Upper lobe of right lung (tissue), 1 donor: Measurements from ENCODE around the gene PASD1. TPM values are rescaled to one million over a fixed set of nuclear protein-coding genes. Genes with fewer than 3 reads are reported as not detected.

ENCODE experiments used
- ATAC-seq: fragments of 200-7000 bp; cut with Tn5 transposase; one replicate; pipeline ENCODE4 v1.9.1; 2020; ENCODE audit warnings: mild to moderate bottlenecking, moderate library complexity
- DNase-seq: peaks from one replicate; pipeline ENCODE4 v3.0.0-alpha.2; 2020
- H3K27ac ChIP-seq: fragments of 200-600 bp; one replicate; pipeline ENCODE4 v1.8.0; 2022
- H3K27me3 ChIP-seq: fragments of 200-600 bp; one replicate; pipeline ENCODE4 v1.8.0; 2022; ENCODE audit warnings: mild to moderate bottlenecking
- H3K36me3 ChIP-seq: fragments of 200-600 bp; one replicate; pipeline ENCODE4 v1.8.0; 2022
- H3K4me1 ChIP-seq: fragments of 200-600 bp; one replicate; pipeline ENCODE4 v1.8.0; 2022
- H3K4me3 ChIP-seq: fragments of 200-600 bp; one replicate; pipeline ENCODE4 v1.8.0; 2022; ENCODE audit warnings: mild to moderate bottlenecking
- H3K9me3 ChIP-seq: fragments of 200-600 bp; one replicate; pipeline ENCODE4 v1.8.0; 2022
- CTCF ChIP-seq: fragments of 200-600 bp; IDR thresholded peaks from one replicate; pipeline ENCODE4 v1.8.0; 2022; ENCODE audit warnings: antibody characterized with exemption
- intact Hi-C: fragments of 100-400 bp; cut with DNase I; formaldehyde crosslinking; loops from one replicate; pipeline ENCODE4 v1.11.0; 2022
- total RNA-seq: library from RNA; stranded (reverse); fragmentation: NEBNext Ultra II Directional; extraction: Animal tissue kit (Norgen Biotek cat#: 25700); gene quantifications from one replicate; pipeline ENCODE4 v1.2.1, GENCODE V29; 2021
- donor health status: DM: no; HTN: yes; CAD: no; lungs with severe emphysema.

PASD1 gene
- total RNA-seq, 1 donor from 2014 or later: not detected

DNA sequence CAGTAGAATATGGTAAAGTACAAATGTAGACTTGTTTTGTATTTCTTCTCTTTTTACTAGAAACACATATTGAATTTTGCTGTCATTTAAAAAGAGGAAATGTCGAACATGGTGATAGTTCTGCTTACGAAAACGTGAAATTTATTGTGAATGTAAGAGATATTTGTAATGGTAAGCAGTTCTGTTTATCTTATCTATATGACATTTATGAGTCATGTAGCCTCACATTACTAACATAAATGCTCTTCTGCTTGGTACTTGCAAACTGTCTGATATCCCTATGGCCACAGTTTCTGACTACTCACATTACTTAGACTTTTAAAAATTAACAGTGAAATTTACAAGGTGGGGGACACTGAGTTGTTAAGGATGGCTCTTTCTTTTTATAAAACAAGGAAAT lies 57.9 kb downstream of the PASD1 start:
- H3K27ac ChIP-seq: no peak overlapping the region
- no peaks in the 10 kb centered on the region for H3K4me1 ChIP-seq
- H3K4me3 ChIP-seq: no peak overlapping the region
- H3K9me3 ChIP-seq: no peaks in the 10 kb centered on the region
- ATAC-seq (no peak), DNase-seq (no peak)
- H3K36me3 ChIP-seq: no peaks in the 10 kb centered on the region
- H3K27me3 ChIP-seq: no peaks in the 10 kb centered on the region
- intact Hi-C loops: no loop called here
- no peak for TF ChIP-seq CTCF

DNA sequence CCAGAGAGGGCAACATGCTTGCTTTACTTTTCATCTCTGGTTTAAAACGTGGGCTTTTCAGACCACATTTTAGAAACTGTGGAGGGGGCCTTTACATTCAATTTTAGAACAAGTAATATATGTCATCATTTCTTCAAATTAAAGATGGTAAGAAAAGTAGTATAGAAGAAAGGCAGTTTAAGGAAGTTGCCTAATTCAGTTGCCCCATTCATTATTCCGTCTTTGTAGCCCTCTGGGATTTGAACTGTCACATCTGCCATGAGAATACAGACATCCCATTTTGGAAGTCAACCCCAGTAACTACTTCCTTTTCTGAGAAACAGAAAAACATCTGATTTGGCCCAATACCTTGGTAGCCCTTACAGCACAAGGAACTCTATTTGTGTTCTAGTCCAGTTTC lies 61.2 kb downstream of the PASD1 start:
- Histone ChIP-seq H3K4me3 (no peak overlapping the region), H3K27ac (no peak overlapping the region), H3K27me3 (no peaks in the 10 kb centered on the region), H3K36me3 (no peaks in the 10 kb centered on the region), H3K9me3 (no peaks in the 10 kb centered on the region), H3K4me1 (no peaks in the 10 kb centered on the region)
- intact Hi-C loops: no loop called here
- no peak for DNase-seq
- TF ChIP-seq CTCF: no peak
- ATAC-seq: no peak

- DNase-seq (no peak), ATAC-seq (no peak)
- Histone ChIP-seq H3K27me3 (no peaks in the 10 kb centered on the region), H3K27ac (no peak overlapping the region), H3K4me1 (no peaks in the 10 kb centered on the region), H3K9me3 (no peaks in the 10 kb centered on the region), H3K36me3 (no peaks in the 10 kb centered on the region), H3K4me3 (no peak overlapping the region)
- no peak for TF ChIP-seq CTCF
- intact Hi-C loops: no loop called here
These were observed 68.3 kb downstream of the PASD1 start for GRCh38 chrX:151631822-151632221.

- DNase-seq (no peak), ATAC-seq (no peak)
- Histone ChIP-seq H3K9me3 (no peaks in the 10 kb centered on the region), H3K27ac (no peak overlapping the region), H3K27me3 (no peaks in the 10 kb centered on the region), H3K4me3 (no peak overlapping the region), H3K36me3 (no peaks in the 10 kb centered on the region), H3K4me1 (no peaks in the 10 kb centered on the region)
- TF ChIP-seq CTCF: no peak
- intact Hi-C loops: no loop called here
These were observed 69.7 kb downstream of the PASD1 start for GRCh38 chrX:151633157-151633556.

- ATAC-seq (no peak), DNase-seq (no peak)
- Histone ChIP-seq H3K27ac (no peak overlapping the region), H3K9me3 (no peaks in the 10 kb centered on the region), H3K36me3 (no peaks in the 10 kb centered on the region), H3K4me1 (no peaks in the 10 kb centered on the region), H3K4me3 (no peak overlapping the region), H3K27me3 (no peaks in the 10 kb centered on the region)
- no peak for TF ChIP-seq CTCF
- intact Hi-C loops: no loop called here
These were observed 71.5 kb downstream of the PASD1 start for GRCh38 chrX:151634937-151635336.

DNA sequence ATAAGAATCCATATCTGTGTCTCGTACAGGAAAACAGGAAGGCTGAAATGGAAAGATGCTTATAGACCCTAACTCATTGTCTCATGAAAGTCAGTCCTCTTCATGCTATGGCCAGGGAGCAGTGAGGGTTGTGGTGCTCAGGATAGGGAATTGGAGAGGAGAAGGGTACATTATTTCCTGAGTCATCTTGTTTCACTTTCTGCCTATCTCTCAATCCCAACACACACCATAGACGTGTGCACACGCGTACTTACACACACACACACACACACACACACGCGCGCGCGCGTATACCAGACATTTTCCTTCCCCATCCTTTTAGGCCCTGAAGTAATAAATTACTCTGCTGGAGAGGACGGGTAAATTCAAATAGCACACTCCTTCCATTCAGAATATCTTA lies 78.1 kb downstream of the PASD1 start:
- H3K36me3 ChIP-seq: no peaks in the 10 kb centered on the region
- H3K27ac ChIP-seq: no peak overlapping the region
- H3K4me3 ChIP-seq: no peak overlapping the region
- no peak for TF ChIP-seq CTCF
- no peaks in the 10 kb centered on the region for H3K4me1 ChIP-seq
- H3K9me3 ChIP-seq: no peaks in the 10 kb centered on the region
- intact Hi-C loops: no loop called here
- H3K27me3 ChIP-seq: no peaks in the 10 kb centered on the region
- DNase-seq (no peak), ATAC-seq (no peak)
